ENCODE results near the gene SERINC2. TPM values are rescaled to one million over a fixed set of nuclear protein-coding genes. Genes with fewer than 3 reads are reported as not detected.

Gene SERINC2
- total and polyA plus RNA-seq, 4 donors = 6.1 to 59.1 (median 38.8) TPM

DNA sequence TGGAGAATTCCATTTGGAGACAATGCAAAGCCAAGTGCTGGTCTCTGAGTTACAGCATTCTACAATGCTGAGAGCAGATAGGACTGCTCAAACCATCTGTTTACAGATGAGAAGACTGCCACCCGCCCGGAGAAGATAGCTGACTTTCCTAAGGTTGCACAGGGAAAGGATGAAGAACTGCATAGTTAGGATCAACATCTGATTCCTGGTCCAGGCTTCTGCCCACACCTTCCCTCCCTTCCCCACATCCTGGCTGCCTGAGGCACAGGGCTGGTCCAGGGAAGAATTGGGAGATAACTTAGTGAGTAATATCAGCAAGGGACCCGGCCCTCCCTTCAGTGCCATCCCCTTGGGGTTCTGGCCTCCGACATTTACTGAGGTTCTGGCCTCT lies 2.0 kb downstream of the SERINC2 start:
- H3K9ac ChIP-seq (ENCODE audit: insufficient read depth in 1 of 2, low read length in 2 of 2) = no peak overlapping the region

GRCh38 chr1:31415658-31416057 lies 2.6 kb downstream of the SERINC2 start:
- Histone ChIP-seq H3K4me3 (no peak overlapping the region), H3K9ac (ENCODE audit: insufficient read depth in 1 of 2, low read length in 2 of 2) (no peak overlapping the region), H3K4me1 (ENCODE audit: control insufficient read depth in 5 of 5, insufficient read depth in 5 of 5, low read length in 5 of 5) (peaks cover 0 to 15% (median 6%) of the 10 kb centered on the region in 5 donors), H3K36me3 (ENCODE audit: control insufficient read depth in 4 of 4, insufficient read depth in 4 of 4, low read length in 4 of 4) (no peaks in the 10 kb centered on the region), H3K27ac (ENCODE audit: low read depth in 1 of 2, low read length in 1 of 2) (no peak overlapping the region), H3K9me3 (ENCODE audit: control insufficient read depth in 4 of 4, insufficient read depth in 3 of 4, low read length in 3 of 4) (peaks cover 0 to 2% (median 0%) of the 10 kb centered on the region in 4 donors), H3K27me3 (ENCODE audit: control insufficient read depth in 3 of 3, insufficient read depth in 3 of 3, low read length in 2 of 3) (peaks cover 0 to 8% (median 0%) of the 10 kb centered on the region in 3 donors)
- WGBS, 2 donors = 91 to 100% methylated on average over 2 of the region's 2 CpGs
- no peak for ATAC-seq (ENCODE audit: insufficient read depth, low FRiP score)
- no peak for DNase-seq
- TF ChIP-seq, protein P1, sequence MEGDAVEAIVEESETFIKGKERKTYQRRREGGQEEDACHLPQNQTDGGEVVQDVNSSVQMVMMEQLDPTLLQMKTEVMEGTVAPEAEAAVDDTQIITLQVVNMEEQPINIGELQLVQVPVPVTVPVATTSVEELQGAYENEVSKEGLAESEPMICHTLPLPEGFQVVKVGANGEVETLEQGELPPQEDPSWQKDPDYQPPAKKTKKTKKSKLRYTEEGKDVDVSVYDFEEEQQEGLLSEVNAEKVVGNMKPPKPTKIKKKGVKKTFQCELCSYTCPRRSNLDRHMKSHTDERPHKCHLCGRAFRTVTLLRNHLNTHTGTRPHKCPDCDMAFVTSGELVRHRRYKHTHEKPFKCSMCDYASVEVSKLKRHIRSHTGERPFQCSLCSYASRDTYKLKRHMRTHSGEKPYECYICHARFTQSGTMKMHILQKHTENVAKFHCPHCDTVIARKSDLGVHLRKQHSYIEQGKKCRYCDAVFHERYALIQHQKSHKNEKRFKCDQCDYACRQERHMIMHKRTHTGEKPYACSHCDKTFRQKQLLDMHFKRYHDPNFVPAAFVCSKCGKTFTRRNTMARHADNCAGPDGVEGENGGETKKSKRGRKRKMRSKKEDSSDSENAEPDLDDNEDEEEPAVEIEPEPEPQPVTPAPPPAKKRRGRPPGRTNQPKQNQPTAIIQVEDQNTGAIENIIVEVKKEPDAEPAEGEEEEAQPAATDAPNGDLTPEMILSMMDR (IDR thresholded peaks at IDR 0.05; ENCODE audit: control extremely low read depth, extremely low read depth) = no peak

More for the DNA sequence above, 2.0 kb downstream of the SERINC2 start:
- no peak overlapping the region for H3K4me3 ChIP-seq
- no peaks in the 10 kb centered on the region for H3K36me3 ChIP-seq (ENCODE audit: control insufficient read depth in 4 of 4, insufficient read depth in 4 of 4, low read length in 4 of 4)
- peaks cover 0 to 2% (median 0%) of the 10 kb centered on the region in 4 donors for H3K9me3 ChIP-seq (ENCODE audit: control insufficient read depth in 4 of 4, insufficient read depth in 3 of 4, low read length in 3 of 4)
- 95 to 98% methylated on average over 4 of the region's 4 CpGs for WGBS, 2 donors
- H3K27me3 ChIP-seq (ENCODE audit: control insufficient read depth in 3 of 3, insufficient read depth in 3 of 3, low read length in 2 of 3) = peaks cover 0 to 8% (median 0%) of the 10 kb centered on the region in 3 donors
- H3K4me1 ChIP-seq (ENCODE audit: control insufficient read depth in 5 of 5, insufficient read depth in 5 of 5, low read length in 5 of 5) = peaks cover 0 to 15% (median 6%) of the 10 kb centered on the region in 5 donors
- DNase-seq (no peak), ATAC-seq (ENCODE audit: insufficient read depth, low FRiP score) (no peak)
- no peak overlapping the region for H3K27ac ChIP-seq (ENCODE audit: low read depth in 1 of 2, low read length in 1 of 2)
- TF ChIP-seq, protein P1 (IDR thresholded peaks at IDR 0.05; ENCODE audit: control extremely low read depth, extremely low read depth) = no peak

GRCh38 chr1:31416101-31416736 lies 3.2 kb downstream of the SERINC2 start:
- 69 to 78% methylated on average over 7 of the region's 7 CpGs for WGBS, 2 donors
- Histone ChIP-seq H3K36me3 (ENCODE audit: control insufficient read depth in 4 of 4, insufficient read depth in 4 of 4, low read length in 4 of 4) (no peaks in the 10 kb centered on the region), H3K9ac (ENCODE audit: insufficient read depth in 1 of 2, low read length in 2 of 2) (no peak overlapping the region), H3K4me1 (ENCODE audit: control insufficient read depth in 5 of 5, insufficient read depth in 5 of 5, low read length in 5 of 5) (peaks cover 0 to 15% (median 6%) of the 10 kb centered on the region in 5 donors), H3K4me3 (no peak overlapping the region), H3K27me3 (ENCODE audit: control insufficient read depth in 3 of 3, insufficient read depth in 3 of 3, low read length in 2 of 3) (peaks cover 0 to 8% (median 0%) of the 10 kb centered on the region in 3 donors), H3K27ac (ENCODE audit: low read depth in 1 of 2, low read length in 1 of 2) (no peak overlapping the region), H3K9me3 (ENCODE audit: control insufficient read depth in 4 of 4, insufficient read depth in 3 of 4, low read length in 3 of 4) (peaks cover 0 to 2% (median 0%) of the 10 kb centered on the region in 4 donors)
- DNase-seq = no peak
- no peak for ATAC-seq (ENCODE audit: insufficient read depth, low FRiP score)
- TF ChIP-seq, protein P1 (IDR thresholded peaks at IDR 0.05; ENCODE audit: control extremely low read depth, extremely low read depth) = no peak

All from lung (tissue), 12 donors.